ENCODE data around the gene DENND1B.
"Not testable (repeated sequence)": the region's sequence is repeated elsewhere in the genome, so short reads cannot be mapped to it uniquely, and the experiment has no call there.

- TF ChIP-seq CHD4 (IDR thresholded peaks at IDR 0.05; ENCODE audit: borderline replicate concordance); ZFP36 (IDR thresholded peaks at IDR 0.05; ENCODE audit: borderline replicate concordance, partially characterized antibody); RAD21 (conservative IDR thresholded peaks at IDR 0.05 in 1 of 2, IDR thresholded peaks at IDR 0.05 in 1 of 2); HMGXB4 (CRISPR knock-in tag; IDR thresholded peaks at IDR 0.05; ENCODE audit: borderline replicate concordance); POLR2A (IDR thresholded peaks at IDR 0.05; ENCODE audit: low read length); MYC (IDR thresholded peaks at IDR 0.05; ENCODE audit: borderline replicate concordance, low read length); POLR2AphosphoS2 (conservative IDR thresholded peaks at IDR 0.05; ENCODE audit: low read length); JUNB (IDR thresholded peaks at IDR 0.05); GATA3 (IDR thresholded peaks at IDR 0.05; ENCODE audit: borderline replicate concordance); USF2 (IDR thresholded peaks at IDR 0.05): not testable (repeated sequence)
- TF ChIP-seq, protein P1, sequence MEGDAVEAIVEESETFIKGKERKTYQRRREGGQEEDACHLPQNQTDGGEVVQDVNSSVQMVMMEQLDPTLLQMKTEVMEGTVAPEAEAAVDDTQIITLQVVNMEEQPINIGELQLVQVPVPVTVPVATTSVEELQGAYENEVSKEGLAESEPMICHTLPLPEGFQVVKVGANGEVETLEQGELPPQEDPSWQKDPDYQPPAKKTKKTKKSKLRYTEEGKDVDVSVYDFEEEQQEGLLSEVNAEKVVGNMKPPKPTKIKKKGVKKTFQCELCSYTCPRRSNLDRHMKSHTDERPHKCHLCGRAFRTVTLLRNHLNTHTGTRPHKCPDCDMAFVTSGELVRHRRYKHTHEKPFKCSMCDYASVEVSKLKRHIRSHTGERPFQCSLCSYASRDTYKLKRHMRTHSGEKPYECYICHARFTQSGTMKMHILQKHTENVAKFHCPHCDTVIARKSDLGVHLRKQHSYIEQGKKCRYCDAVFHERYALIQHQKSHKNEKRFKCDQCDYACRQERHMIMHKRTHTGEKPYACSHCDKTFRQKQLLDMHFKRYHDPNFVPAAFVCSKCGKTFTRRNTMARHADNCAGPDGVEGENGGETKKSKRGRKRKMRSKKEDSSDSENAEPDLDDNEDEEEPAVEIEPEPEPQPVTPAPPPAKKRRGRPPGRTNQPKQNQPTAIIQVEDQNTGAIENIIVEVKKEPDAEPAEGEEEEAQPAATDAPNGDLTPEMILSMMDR (IDR thresholded peaks at IDR 0.05) = not testable (repeated sequence)
- TF ChIP-seq, protein P2, sequence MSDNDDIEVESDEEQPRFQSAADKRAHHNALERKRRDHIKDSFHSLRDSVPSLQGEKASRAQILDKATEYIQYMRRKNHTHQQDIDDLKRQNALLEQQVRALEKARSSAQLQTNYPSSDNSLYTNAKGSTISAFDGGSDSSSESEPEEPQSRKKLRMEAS (IDR thresholded peaks at IDR 0.05) = not testable (repeated sequence)
These were observed 22.6 kb downstream of the DENND1B start for GRCh38 chr1:197752652-197753164.

All from A549 (cell line).